ENCODE results near the gene LOXHD1. TPM values are rescaled to one million over a fixed set of nuclear protein-coding genes. Genes with fewer than 3 reads are reported as not detected.

The LOXHD1 gene
- total and polyA plus RNA-seq, 10 of the 15 experiments (the other 5 are each of a cell fraction or from before 2014, with no cell fraction given), result not detected

DNA sequence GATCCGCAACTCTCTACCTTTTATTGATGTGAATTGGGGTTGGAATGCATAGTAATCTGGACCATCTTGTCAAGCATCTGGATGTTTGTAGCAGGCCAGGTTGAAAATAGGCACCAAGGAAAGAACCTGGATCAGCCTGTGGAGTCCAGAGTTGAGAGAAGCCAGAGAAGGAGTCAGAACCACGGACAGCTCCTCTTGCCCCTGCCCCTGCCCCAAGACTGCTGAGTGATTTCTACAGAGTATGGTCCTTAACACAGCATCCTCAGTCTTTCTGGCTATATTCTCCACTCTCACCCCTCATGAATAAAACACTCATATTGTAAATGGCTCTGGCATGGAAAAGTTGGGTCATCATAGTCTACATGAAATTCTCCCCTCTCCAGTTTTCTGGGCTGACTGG lies 154.6 kb downstream of the LOXHD1 start:
- Histone ChIP-seq H3K27me3 (replicated peaks in 1 of 2; ENCODE audit: control insufficient read depth in 2 of 2, insufficient read depth in 2 of 2, low read length in 1 of 2) (peaks cover 0 to 1% of the 10 kb centered on the region in 2 experiments; a peak in 2 of 4 replicates), H4K20me1 (ENCODE audit: control insufficient read depth, insufficient read depth) (no peaks in the 10 kb centered on the region), H3K36me3 (ENCODE audit: control insufficient read depth in 2 of 2, insufficient read depth in 2 of 2, low read length in 1 of 2) (no peaks in the 10 kb centered on the region), H3K79me2 (ENCODE audit: control insufficient read depth, insufficient read depth, low read length) (no peaks in the 10 kb centered on the region), H3K9ac (ENCODE audit: control insufficient read depth, insufficient read depth, low read length) (no peak overlapping the region), H3K4me2 (ENCODE audit: control insufficient read depth, insufficient read depth) (no peak overlapping the region), H3K4me3 (no peak overlapping the region), H3K27ac (ENCODE audit: control insufficient read depth, insufficient read depth) (no peak overlapping the region), H2AFZ (ENCODE audit: control insufficient read depth, low read depth, low read length) (no peak overlapping the region), H3K9me3 (replicated peaks; ENCODE audit: control insufficient read depth, insufficient read depth, low read length) (no peaks in the 10 kb centered on the region), H3K4me1 (ENCODE audit: control insufficient read depth, insufficient read depth, low read length) (no peaks in the 10 kb centered on the region)
- RAD21 ChIA-PET (ENCODE audit: unreplicated experiment), result no interaction called here
- SMC1A ChIA-PET (ENCODE audit: uncharacterized antibody, unreplicated experiment), result no interaction called here
- ATAC-seq, result no peak
- intact Hi-C loops (cut with micrococcal nuclease; ENCODE audit: unreplicated experiment), result no loop called here
- DNase-seq (ENCODE audit: low read depth, low spot score), result no peak
- BruUV-seq (replicated peaks), result no TSS peak
- POLR2A ChIA-PET, result no interaction called here
- WGBS (ENCODE audit: insufficient coverage, insufficient replicate concordance, low lambda C conversion rate, missing lambda C conversion rate), result 0% methylated on average over 2 of the region's 2 CpGs
- no peak for TF ChIP-seq LARP7 (IDR thresholded peaks at IDR 0.05)
- TF ChIP-seq, protein P1, sequence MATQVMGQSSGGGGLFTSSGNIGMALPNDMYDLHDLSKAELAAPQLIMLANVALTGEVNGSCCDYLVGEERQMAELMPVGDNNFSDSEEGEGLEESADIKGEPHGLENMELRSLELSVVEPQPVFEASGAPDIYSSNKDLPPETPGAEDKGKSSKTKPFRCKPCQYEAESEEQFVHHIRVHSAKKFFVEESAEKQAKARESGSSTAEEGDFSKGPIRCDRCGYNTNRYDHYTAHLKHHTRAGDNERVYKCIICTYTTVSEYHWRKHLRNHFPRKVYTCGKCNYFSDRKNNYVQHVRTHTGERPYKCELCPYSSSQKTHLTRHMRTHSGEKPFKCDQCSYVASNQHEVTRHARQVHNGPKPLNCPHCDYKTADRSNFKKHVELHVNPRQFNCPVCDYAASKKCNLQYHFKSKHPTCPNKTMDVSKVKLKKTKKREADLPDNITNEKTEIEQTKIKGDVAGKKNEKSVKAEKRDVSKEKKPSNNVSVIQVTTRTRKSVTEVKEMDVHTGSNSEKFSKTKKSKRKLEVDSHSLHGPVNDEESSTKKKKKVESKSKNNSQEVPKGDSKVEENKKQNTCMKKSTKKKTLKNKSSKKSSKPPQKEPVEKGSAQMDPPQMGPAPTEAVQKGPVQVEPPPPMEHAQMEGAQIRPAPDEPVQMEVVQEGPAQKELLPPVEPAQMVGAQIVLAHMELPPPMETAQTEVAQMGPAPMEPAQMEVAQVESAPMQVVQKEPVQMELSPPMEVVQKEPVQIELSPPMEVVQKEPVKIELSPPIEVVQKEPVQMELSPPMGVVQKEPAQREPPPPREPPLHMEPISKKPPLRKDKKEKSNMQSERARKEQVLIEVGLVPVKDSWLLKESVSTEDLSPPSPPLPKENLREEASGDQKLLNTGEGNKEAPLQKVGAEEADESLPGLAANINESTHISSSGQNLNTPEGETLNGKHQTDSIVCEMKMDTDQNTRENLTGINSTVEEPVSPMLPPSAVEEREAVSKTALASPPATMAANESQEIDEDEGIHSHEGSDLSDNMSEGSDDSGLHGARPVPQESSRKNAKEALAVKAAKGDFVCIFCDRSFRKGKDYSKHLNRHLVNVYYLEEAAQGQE (IDR thresholded peaks at IDR 0.05; ENCODE audit: low read depth, low read length), result peak; percentile 88
- CTCF ChIA-PET, result no interaction called here
- no peak for FAIRE-seq
- in situ Hi-C loops (cut with MboI), result no loop called here

DNA sequence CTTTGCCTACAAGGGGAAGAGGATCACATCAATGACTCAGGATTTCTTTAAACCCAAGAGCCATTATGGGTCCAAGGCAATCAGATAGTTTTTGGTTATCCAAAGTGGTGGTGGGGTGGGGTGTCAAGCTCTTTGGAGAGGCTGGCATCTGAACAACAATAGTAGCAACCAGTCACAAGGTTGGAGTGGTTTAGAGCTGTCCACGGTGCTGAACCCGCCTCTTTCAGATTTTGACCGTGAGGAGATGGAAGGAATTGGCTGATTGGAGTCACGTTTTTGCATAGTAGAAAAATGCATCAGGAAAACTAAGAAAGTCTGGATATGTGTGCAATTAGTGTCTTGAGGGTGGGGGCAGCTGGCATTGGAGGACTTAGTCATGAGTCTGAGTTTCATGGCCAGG lies 159.9 kb downstream of the LOXHD1 start:
- Histone ChIP-seq H3K27ac (ENCODE audit: control insufficient read depth, insufficient read depth) (no peak overlapping the region), H3K9ac (ENCODE audit: control insufficient read depth, insufficient read depth, low read length) (no peak overlapping the region), H3K79me2 (ENCODE audit: control insufficient read depth, insufficient read depth, low read length) (no peaks in the 10 kb centered on the region), H3K27me3 (replicated peaks in 1 of 2; ENCODE audit: control insufficient read depth in 2 of 2, insufficient read depth in 2 of 2, low read length in 1 of 2) (no peaks in the 10 kb centered on the region), H3K9me3 (replicated peaks; ENCODE audit: control insufficient read depth, insufficient read depth, low read length) (no peaks in the 10 kb centered on the region), H3K4me1 (ENCODE audit: control insufficient read depth, insufficient read depth, low read length) (no peaks in the 10 kb centered on the region), H2AFZ (ENCODE audit: control insufficient read depth, low read depth, low read length) (no peak overlapping the region), H3K36me3 (ENCODE audit: control insufficient read depth in 2 of 2, insufficient read depth in 2 of 2, low read length in 1 of 2) (no peaks in the 10 kb centered on the region), H3K4me3 (no peak overlapping the region), H4K20me1 (ENCODE audit: control insufficient read depth, insufficient read depth) (no peaks in the 10 kb centered on the region), H3K4me2 (ENCODE audit: control insufficient read depth, insufficient read depth) (no peak overlapping the region)
- intact Hi-C loops (cut with micrococcal nuclease; ENCODE audit: unreplicated experiment), result no loop called here
- no peak for ATAC-seq
- TF ChIP-seq, protein P1 (IDR thresholded peaks at IDR 0.05; ENCODE audit: low read depth, low read length), result peak; percentile 93
- no peak for TF ChIP-seq TCF7 (IDR thresholded peaks at IDR 0.05; ENCODE audit: borderline replicate concordance)
- in situ Hi-C loops (cut with MboI), result no loop called here
- RAD21 ChIA-PET (ENCODE audit: unreplicated experiment), result no interaction called here
- POLR2A ChIA-PET, result no interaction called here
- WGBS (ENCODE audit: insufficient coverage, insufficient replicate concordance, low lambda C conversion rate, missing lambda C conversion rate), result 57% methylated on average over 4 of the region's 4 CpGs
- SMC1A ChIA-PET (ENCODE audit: uncharacterized antibody, unreplicated experiment), result no interaction called here
- DNase-seq (ENCODE audit: low read depth, low spot score), result no peak
- no peak for FAIRE-seq
- no TSS peak for BruUV-seq (replicated peaks)
- CTCF ChIA-PET, result interaction anchor here (0.5 kb wide), 1 partner anchor 354 kb away, joined by 3 read pairs; no protein-coding TSS in a partner anchor

Measured in GM12878 (cell line).